GM12891 (cell line): ENCODE measurements around the gene KCNIP4.

ENCODE experiments used
- DNase-seq: peaks from one replicate; pipeline ENCODE4 v3.0.0; 2011; ENCODE audit warnings: low spot score; ENCODE audit not compliant: insufficient read length
- FAIRE-seq: peaks from 2 replicates; lab custom pipeline; 2011; peaks lifted over from hg19 to GRCh38; lab: Jason Lieb, UNC
- PAX5 ChIP-seq: IDR thresholded peaks from 2 replicates; pipeline ENCODE4 v1.6.1; 2011; ENCODE audit warnings: low read length, moderate library complexity, mild to moderate bottlenecking; ENCODE audit not compliant: insufficient read depth, severe bottlenecking
- POLR2A ChIP-seq: IDR thresholded peaks from 2 replicates; pipeline ENCODE4 v1.6.1; 2011; ENCODE audit warnings: low read depth, low read length, control low read depth
- POLR2AphosphoS5 ChIP-seq: IDR thresholded peaks from 2 replicates; pipeline ENCODE4 v1.6.1; 2011; ENCODE audit warnings: low read depth, low read length, control low read depth
- POU2F2 ChIP-seq: IDR thresholded peaks from 2 replicates; pipeline ENCODE4 v1.6.1; 2011; ENCODE audit warnings: low read depth, mild to moderate bottlenecking, control low read depth, low read length, moderate library complexity
- SPI1 ChIP-seq: IDR thresholded peaks from 2 replicates; pipeline ENCODE4 v1.6.1; 2011; ENCODE audit warnings: low read depth, low read length, control low read depth
- TAF1 ChIP-seq: IDR thresholded peaks from 2 replicates; pipeline ENCODE4 v1.6.1; 2011; ENCODE audit warnings: low read depth, low read length, control low read depth

KCNIP4 gene

GRCh38 chr4:21973850-21974249, 25.3 kb upstream of the KCNIP4 start:
- DNase-seq (no peak), FAIRE-seq (no peak)
- no peak for TF ChIP-seq POLR2A

- FAIRE-seq (no peak), DNase-seq (no peak)
- TF ChIP-seq POLR2AphosphoS5 (no peak), POLR2A (no peak)
Measured at GRCh38 chr4:21964762-21965319, 16.3 kb upstream of the KCNIP4 start.

- FAIRE-seq (no peak), DNase-seq (no peak)
- TF ChIP-seq PAX5 (no peak), POLR2AphosphoS5 (no peak), POU2F2 (no peak), TAF1 (no peak), SPI1 (no peak), POLR2A (no peak)
Measured at GRCh38 chr4:21962691-21963090, 14.1 kb upstream of the KCNIP4 start.

- FAIRE-seq (no peak), DNase-seq (no peak)
- TF ChIP-seq TAF1 (no peak), POU2F2 (no peak), PAX5 (no peak), POLR2AphosphoS5 (no peak), SPI1 (no peak)
Measured at GRCh38 chr4:21960793-21961192, 12.2 kb upstream of the KCNIP4 start.

GRCh38 chr4:21954916-21955315, 6.3 kb upstream of the KCNIP4 start:
- no peak for FAIRE-seq
- no peak for TF ChIP-seq POLR2A
- no peak for TF ChIP-seq TAF1
- no peak for TF ChIP-seq SPI1
- TF ChIP-seq POU2F2, result no peak
- no peak for TF ChIP-seq POLR2AphosphoS5
- no peak for TF ChIP-seq PAX5
- DNase-seq, result no peak

GRCh38 chr4:21953653-21954052, 5.1 kb upstream of the KCNIP4 start:
- FAIRE-seq (no peak), DNase-seq (no peak)
- TF ChIP-seq POLR2A (no peak), SPI1 (no peak)

- no peak for DNase-seq
- no peak for FAIRE-seq
- TF ChIP-seq TAF1, result no peak
- peak; percentile 73 for TF ChIP-seq SPI1
- no peak for TF ChIP-seq POLR2A
Measured at GRCh38 chr4:21952549-21952948, 4.0 kb upstream of the KCNIP4 start.

GRCh38 chr4:21949073-21949457, 493 bp upstream of the KCNIP4 start:
- TF ChIP-seq POU2F2 (no peak), PAX5 (no peak), POLR2A (no peak), SPI1 (no peak), POLR2AphosphoS5 (no peak), TAF1 (no peak)
- DNase-seq (no peak), FAIRE-seq (no peak)

- no peak for FAIRE-seq
- TF ChIP-seq SPI1 (no peak), POLR2AphosphoS5 (no peak), POLR2A (no peak), POU2F2 (no peak), PAX5 (no peak), TAF1 (no peak)
- no peak for DNase-seq
Measured at GRCh38 chr4:21947791-21948346, 703 bp downstream of the KCNIP4 start.

- no peak for FAIRE-seq
- no peak for TF ChIP-seq POLR2A
- TF ChIP-seq POLR2AphosphoS5, result no peak
- DNase-seq, result no peak
Measured at GRCh38 chr4:21946858-21947257, 1.7 kb downstream of the KCNIP4 start.

GRCh38 chr4:21921526-21922180, 26.9 kb downstream of the KCNIP4 start:
- no peak for DNase-seq
- TF ChIP-seq POU2F2, result no peak
- no peak for TF ChIP-seq PAX5
- no peak for TF ChIP-seq TAF1
- no peak for TF ChIP-seq POLR2A
- no peak for TF ChIP-seq SPI1
- no peak for TF ChIP-seq POLR2AphosphoS5
- FAIRE-seq, result no peak
